NCI-H774 (cell line): ENCODE data around the gene BTAF1.

ENCODE experiments used
- DNase-seq: peaks from one replicate; lab custom pipeline; 2025; lab: John Stamatoyannopoulos, UW

Gene BTAF1

DNA sequence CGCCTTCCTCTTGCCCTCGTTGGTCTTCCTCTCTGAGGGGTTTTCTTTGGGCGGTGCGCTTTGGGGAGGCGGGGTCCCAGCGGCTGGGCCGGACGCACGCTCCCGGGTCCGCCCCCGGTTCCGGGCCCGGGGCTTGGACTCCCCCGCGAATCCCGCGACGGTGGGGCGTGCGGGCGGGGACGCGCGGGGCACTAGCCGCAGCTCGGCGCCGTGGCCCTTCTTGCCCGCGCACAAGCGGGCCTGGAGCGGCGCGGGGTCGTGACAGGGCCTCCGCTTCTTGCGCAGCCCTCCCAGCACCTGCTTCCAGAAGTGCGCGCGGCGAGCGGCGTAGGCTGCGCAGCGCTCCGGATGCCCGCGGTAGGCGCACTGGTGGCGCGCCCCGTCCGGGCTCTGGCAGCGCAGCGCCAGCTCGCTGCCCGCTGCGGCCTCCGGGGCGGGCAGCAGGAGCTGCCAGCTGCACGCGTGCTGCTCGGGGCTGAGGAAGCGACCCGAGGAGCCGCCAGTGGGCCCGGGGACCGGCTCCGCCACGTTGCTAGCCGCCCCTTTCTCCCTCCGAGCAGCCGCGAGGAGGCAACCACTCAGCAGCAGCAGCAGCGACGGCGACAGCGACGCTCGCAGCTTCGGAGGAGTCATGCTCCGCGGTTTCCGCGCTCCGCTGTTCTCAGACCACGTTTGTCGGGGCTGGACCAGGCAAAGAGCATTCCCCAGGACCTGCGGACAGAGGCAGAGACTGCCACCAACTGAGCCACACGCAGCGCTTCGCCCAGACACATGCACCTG is 15.0 kb upstream of the BTAF1 start:
- peak; percentile 58 for DNase-seq

DNA sequence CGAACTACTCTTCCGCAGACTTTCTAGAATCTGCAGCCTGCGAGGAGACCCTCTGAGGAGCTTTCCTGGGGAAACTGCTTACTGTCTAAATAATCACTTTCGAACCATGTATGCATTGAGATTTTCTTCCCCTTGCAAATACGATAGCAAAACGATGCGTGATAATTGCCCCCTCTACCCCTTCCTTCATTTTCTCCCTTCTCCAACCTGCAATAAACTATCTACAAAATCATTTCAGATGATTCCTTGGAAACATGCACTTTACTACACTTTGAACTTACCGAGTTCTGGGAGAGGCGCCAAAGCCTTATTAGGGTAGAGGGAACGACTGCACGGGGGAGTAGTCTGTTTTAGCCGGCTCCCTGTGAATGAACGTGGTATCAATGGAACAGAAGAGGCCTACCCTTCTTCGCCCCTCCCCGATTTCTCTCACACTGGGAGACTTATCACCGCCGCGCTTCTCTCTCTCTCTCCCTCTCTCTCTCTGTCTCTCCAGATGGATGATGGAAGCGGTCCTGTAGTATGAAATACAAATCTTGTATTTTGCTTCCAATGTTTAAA is 14.4 kb upstream of the BTAF1 start, which contains the start of gene FGFBP3:
Gene FGFBP3 (minus strand): TSS at position 370 of the 561 bp plus-strand sequence. CDS start 517 bp downstream, outside the sequence.
- DNase-seq: no peak

DNA sequence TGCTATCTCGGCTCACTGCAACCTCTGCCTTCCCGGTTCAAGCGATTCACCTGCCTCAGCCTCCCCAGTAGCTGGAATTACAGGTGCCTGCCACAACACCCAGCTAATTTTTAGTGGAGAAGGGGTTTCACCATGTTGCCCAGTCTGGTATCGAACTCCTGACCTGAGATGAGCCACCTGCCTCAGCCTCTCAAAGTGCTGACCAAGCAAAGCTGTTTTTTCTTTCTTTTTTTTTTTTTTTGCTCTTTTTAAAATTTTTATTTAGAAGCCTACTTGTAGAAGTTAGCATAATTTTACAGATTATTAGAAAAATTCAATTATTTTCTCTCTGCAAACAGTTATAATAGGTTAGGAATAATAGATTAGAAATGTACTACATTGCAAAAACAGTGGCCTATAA is 13.1 kb upstream of the BTAF1 start:
- DNase-seq: no peak

DNA sequence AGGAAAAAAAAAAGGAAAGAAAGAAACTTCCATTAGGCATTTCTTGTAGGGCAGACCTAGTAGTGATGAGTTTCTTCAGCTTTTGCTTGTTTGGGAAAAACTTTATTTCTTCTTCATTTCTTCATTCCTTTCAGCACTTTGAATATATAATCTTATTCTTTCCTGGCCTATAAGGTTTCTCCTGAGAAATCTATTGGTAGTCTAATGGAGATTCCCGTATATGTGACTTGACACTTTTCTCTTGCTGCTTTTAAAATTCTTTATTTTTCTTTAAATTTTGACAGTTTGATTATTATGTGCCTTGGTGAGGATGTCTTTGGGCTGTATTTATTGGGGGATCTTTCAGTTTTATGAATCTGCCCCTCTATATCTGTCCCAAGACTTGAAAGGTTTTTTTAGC is 3.9 kb upstream of the BTAF1 start:
- no peak for DNase-seq

DNA sequence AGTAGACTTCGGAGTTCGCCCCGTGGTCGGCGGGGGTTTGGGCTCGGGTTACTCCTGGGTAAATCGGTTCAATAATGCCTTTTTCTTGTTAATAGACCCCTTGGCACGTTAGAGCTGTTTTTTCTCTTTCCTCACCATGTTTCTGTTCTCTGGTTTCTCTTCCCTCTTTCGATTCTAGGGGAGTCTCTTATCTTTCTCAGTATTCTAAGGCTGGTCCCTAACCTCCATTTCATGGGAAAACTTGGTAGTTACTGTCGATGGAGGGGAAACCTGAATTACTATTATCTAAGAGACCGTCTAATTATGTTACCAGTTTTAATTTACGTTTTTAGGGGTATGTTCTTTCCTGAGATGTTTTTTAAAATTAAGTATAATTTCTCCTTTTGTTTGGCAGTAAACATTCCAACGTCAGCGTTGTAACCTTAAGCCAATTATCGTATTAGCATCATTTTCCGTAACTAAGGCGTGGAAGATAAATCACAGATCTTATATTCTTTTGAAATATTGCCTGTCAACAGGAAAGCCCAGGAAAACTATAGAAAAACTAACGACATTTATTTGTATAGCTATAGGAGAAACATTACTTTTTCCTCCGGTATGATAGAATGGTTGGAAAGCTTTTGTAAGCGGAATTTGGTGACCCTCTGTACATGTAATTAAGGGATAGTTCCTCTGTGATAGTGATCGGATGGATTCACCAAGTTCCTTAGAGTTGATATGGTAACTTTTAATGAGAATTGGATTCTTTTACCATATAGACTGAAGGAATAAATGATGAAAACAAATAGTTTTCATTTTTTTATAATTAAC is 847 bp downstream of the BTAF1 start:
- no peak for DNase-seq

DNA sequence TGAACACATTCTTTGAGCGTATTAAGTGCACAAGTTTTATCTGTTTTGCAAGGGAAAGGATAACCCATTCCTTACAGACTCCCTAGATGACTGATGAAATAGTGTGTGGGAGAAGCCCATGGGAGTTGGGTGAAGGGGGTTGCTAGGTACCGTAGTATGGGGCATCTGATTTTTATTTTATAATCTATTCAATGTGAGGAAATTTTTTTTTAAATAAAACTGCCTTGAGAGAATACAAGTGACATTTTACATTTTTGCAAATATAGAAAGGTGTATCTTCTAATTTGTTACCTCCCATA is 1.4 kb downstream of the BTAF1 start:
- no peak for DNase-seq

DNA sequence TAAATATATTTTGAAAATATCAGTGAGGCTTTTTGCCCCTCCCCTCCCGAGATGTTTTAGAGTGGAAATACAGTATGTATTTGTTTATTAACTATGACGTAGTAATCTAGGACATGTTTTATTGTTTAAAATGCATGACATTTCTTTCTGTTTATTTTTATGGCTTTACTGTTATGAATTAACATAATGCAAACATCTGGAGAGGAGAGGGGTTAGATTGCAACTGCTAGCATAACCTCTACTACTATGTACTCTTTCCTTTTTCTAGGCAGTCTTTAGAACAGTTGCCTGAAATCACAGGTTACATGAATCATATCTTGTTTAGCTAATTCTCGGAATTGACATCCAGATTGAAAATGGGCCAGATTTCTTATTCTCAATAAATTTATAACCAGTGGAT is 7.4 kb downstream of the BTAF1 start:
- DNase-seq: no peak

DNA sequence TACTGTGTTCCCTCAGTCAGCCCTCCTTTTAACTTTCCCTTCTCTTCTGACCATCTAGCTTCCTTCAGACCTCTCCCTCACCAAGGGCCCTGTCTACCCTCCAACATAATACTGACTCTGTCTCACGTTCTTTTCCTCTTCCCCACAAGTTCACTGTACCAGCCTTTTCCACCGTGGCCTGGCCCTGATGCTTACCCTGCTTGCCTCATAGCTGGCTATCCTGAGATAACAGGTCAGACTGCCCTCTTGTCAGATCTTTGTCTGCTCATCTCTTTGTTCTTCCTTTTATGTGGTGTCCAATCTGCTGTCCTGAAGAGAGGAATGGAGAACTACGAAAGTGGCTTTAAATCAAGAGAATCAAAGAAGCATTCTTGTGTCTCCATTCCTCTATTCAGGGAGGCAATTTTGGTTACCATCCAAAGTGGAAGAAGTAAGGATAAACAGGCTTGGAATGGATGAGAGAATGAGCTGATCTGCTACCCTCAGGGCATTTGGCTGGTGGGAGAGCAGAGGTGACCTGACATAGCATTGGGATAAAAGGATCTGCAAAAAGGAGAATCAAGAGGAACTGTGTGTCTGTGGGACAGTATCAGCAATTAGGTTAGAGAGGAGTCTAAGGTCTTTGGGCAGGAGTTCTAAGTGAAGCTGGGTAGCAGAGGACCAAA is 8.1 kb downstream of the BTAF1 start:
- DNase-seq: no peak

DNA sequence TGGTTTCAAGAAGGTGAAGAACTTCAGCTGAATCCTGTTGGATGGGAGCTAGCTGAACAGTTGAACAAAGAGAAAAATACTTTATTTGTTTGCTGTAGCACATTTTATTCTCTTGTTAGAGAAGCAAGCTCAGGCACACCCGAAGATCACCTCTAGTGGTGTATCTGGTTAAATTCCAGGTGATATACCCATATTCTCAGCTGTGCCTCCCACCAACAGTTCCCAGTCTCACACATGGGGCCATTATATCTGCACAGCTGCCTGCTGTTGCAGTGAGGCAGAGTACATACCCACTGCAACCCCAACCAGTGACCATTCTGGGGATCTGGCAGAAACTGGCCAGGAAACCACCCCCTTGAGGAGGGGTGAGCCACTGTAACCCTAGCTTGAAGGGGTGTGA is 9.2 kb downstream of the BTAF1 start:
- DNase-seq: no peak

DNA sequence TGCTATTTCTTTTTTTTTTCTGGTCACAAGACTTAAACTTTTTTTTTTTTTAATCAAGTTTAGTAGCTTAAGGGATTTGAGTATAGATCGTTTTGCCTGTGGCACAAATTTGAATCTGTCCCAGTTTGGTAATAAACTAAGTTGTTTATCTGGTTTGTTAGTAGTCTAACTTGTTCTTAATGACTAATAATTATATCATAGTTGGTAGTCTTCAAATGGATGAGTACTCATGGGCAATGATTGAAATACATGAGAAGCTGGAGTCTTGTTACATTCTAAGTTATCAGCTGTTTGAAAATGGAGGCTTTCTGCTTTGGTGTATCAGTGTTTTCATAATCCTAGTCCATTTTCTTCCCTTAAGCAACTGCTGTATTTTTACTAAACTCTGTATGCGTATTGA is 12.3 kb downstream of the BTAF1 start:
- DNase-seq: no peak

DNA sequence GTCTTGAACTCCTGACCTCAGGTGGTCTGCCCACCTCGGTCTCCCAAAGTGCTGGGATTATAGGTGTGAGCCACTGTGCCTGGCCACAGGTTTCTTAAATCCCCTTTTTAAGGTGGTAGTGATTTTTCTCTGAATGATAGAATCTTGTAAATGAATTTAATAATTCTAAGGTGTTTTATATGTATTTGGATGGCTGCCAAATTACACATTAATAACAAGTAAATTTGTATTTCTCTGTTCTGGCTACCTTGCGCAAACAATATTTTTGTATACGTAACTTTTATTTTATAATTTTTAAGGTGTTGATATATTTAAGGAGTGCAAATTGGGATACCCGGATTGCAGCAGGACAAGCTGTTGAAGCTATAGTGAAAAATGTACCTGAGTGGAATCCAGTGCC is 16.1 kb downstream of the BTAF1 start:
- DNase-seq: no peak

DNA sequence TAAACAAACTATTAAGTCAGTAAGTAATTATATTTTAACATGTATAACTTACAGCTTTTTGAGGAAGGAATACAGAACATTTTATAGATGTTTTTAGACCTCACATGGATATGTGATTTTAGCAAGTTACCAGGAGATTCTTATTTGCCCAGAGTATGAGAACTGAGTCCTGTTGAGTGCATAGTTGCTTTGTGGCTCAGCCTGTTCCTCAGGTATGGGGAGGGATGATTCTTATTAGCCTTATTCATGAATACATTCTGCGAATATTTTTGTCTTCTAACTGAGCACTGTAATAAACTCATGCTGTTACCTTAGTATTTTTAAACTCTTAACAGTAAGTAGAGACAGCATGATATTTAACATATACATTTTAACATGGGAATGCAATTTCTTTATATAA is 17.9 kb downstream of the BTAF1 start:
- no peak for DNase-seq

DNA sequence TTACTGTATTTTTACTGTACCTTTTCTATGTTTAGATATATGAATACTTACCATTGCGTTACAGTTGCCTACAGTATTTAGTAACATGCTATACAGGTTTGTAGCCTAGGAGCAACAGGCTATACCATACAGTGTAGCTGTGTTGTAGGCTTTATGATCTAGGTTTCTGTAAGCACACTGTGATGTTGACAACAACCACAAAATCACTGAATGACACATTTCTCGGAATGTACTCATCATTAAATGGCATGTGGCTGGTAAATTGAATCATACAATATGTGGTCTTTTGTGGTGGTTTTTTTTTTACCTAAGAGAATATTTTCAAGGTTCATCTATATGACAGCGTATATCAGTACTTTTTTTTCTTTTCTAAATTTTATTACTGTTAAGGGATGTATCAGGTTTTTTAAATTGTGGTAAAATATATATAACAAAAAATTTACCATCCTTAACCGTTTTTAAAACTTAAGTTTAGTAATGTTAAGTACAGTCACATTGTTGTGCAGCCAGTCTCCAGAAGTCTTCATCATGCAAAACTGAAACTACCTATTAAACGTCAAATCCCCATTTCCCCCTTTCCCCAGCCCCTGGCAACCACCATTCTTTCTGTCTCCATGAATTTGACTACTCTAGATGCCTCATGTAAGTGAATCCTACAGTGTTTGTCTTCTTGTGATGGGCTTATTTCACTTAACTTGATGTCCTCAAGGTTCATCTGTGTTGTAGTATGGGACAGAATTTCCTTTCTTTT is 21.5 kb downstream of the BTAF1 start:
- no peak for DNase-seq

DNA sequence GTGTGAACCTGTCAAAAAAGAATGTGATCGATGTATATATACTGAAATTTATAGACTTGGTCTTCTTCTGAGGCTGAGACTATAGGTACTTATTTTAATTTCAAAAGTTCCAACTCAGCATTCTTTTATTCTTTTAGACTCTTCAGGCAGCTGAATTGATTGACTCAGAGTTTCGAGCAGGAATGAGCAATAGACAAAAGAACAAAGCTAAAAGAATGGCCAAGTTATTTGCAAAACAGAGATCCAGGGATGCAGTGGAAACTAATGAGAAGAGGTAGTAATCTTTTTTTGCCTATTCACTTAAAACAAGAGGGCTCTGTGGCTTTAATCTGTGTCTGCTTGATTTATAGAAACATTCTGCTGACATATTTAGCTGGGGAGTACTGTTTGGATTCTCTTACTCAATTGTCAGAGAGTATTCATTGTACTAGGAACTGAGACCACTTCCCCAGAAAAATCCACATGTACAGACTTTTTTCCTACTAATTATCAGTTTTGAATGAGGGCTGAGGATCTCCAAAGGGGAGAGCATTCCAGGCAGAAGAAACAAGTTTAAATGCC is 30.1 kb downstream of the BTAF1 start:
- no peak for DNase-seq

DNA sequence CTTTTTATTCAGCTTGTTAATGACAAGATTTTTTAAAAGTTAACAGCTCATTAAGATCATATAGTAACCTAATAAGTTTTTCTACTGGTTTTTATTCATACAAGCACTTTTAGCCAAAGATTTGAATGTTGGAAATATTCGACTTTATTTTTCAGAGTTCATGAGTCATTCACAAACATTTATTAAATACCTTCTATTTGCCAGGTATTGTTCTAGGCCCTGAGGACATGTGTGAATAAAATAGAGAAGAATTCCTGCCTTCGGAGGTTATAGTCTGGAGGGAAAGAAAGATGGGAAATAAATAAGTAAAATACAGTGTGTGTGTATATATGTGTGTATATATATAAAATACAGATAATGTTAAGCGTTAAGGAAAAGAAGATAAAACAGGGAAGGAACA is 31.5 kb downstream of the BTAF1 start:
- DNase-seq: no peak

DNA sequence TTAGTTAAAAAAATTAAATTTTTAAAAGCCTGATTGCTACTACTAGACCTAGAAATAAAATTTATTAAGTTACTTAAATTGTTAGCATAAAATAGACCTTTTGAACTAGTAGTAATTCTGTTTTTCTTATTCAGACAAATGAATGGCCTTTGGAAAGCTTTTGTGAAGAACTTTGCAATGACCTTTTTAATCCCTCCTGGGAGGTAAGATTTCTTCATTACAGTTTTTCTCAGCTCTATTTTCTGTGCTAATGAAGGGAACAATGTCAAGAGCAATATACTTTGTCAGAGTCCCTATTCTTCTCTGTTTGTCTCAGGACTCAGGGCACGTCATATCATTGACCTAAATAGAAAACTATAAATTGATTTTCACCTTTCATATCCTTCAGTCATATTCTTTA is 33.5 kb downstream of the BTAF1 start:
- DNase-seq: no peak

DNA sequence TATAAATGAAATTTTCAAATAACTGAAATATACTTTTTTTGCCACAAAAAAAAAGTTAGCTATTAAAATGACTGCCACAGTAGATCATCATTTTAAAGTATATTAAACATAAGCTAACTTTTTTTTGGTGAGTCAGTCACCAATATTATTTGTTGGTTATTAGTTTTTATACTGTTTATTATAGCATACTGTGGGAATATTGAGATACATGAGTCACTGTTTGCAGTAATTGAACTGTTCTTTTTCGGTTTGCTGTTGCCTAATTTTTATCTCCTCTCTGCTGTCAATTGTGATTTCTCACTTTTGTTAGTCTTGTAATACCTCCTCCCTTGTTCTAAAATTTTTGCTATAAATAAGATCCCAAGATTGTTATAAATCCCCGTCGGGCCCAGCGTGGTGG is 45.7 kb downstream of the BTAF1 start:
- no peak for DNase-seq

DNA sequence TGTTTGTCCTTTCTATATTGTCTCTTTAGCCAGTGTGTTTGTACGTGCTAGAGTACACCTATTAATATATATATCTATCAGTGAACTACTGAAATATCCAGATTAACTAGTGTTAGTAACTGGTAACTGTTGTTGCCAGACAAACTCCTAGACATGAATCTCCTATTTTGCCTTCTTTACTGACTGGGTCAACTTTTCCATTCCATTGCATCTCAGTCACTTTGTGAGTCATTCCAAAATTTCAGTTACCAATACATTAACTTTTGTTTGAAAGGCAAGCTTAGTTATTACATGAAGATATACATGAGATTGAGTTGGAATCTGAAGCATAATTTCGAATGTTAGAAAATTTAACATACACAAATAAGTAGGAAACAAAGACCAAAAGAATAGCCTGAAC is 51.4 kb downstream of the BTAF1 start:
- DNase-seq: no peak

DNA sequence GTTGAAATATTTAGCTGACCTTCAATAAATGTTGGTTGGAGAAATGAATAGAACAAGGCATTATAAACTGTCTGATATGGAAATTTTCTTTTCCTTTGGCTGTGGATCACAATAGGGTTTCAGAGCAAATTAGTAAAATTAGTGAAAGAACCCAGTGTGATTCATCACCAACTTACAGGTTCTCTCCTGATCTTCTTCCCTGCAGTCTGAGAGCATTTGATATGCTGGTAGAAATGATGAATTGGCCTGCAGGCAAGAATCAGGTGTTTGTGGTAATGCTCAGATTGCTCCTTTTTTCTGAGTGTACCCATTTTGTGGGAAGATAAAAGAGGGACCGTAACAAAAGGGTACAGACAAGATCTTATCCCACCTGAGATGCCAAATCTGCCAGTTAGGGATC is 51.9 kb downstream of the BTAF1 start:
- DNase-seq: no peak

DNA sequence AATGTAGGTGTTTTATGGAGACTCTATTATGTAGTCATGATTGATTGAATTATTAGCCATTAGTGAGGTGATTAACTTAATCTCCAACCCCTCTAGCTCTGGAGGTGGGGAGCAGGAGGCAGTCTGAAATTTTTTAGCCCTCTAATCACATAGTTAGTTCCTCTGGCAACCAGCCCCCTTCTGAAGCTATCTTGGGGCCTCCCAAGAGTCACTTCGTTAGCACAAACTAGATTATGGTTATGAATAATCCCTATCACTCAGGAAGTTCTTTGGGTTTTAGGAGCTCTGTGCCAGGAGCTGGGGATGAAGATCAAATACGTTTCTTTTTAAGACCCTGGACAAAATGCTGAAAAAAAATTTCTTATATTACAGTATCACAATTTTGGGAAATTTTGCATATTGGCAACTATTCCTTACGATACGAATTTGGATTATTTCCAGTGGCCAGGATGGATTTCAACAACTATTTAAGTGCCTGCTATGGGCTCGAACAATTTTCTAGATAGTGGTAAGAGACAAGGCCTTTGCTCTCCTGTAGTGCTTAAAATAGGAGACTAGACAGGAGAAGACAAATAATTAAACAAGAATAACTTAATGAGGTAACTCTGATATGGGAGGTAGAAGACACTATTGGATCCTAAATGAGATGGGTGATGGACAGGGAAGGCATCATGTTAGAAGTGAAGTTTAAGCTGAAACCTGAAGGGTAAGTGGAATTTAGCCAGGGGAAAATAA is 52.9 kb downstream of the BTAF1 start:
- no peak for DNase-seq

DNA sequence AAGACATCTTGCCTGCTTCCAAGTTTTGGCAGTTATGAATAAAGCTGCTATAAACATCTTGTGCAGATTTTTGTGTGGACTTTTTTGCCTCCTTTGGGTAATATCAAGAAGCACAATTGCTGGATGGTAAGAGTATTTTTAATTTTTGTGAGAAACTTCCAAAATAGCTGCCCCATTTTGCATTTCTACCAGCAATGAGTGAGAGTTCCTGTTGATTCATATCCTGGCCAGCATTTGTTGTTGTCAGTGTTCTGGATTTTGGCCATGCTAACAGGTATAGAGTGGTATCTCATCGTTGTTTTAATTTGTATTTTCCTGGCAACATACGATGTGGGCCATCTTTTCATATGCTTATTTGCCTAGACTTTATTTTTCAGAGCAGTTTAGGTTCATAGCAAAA is 53.9 kb downstream of the BTAF1 start:
- DNase-seq: no peak
